HG03442 (cell line): ENCODE results near the gene SLC4A5.
A peak's percentile ranks its signal among the peaks of the same experiment; 100 is the strongest.

Source experiments
- ATAC-seq: cut with Tn5 transposase; IDR thresholded peaks from one replicate; pipeline ENCODE4 v1.9.1; 2021; ENCODE audit warnings: mild to moderate bottlenecking, moderate library complexity; ENCODE audit not compliant: unreplicated experiment

Gene SLC4A5, protein sequence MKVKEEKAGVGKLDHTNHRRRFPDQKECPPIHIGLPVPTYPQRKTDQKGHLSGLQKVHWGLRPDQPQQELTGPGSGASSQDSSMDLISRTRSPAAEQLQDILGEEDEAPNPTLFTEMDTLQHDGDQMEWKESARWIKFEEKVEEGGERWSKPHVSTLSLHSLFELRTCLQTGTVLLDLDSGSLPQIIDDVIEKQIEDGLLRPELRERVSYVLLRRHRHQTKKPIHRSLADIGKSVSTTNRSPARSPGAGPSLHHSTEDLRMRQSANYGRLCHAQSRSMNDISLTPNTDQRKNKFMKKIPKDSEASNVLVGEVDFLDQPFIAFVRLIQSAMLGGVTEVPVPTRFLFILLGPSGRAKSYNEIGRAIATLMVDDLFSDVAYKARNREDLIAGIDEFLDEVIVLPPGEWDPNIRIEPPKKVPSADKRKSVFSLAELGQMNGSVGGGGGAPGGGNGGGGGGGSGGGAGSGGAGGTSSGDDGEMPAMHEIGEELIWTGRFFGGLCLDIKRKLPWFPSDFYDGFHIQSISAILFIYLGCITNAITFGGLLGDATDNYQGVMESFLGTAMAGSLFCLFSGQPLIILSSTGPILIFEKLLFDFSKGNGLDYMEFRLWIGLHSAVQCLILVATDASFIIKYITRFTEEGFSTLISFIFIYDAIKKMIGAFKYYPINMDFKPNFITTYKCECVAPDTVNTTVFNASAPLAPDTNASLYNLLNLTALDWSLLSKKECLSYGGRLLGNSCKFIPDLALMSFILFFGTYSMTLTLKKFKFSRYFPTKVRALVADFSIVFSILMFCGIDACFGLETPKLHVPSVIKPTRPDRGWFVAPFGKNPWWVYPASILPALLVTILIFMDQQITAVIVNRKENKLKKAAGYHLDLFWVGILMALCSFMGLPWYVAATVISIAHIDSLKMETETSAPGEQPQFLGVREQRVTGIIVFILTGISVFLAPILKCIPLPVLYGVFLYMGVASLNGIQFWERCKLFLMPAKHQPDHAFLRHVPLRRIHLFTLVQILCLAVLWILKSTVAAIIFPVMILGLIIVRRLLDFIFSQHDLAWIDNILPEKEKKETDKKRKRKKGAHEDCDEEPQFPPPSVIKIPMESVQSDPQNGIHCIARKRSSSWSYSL

DNA sequence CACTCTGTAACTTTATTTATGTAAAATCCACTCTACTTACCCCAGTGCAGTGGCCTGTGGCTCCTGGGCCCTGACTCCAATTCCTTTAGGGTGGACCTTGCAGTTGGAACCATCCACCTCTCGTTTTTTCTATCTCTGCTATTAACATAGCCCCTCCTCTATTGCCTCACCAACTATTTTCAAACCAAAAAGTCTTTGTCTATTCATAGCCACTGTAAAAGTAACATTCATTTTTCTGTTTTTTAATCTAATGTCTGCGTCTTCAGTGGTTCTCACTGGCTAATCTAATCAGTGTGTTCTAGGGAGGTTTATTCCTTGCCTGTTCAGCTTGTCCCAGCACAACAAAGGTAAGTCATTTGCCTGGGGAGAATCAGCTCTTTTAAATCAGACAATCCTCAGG is at the start of gene SLC4A5:
SLC4A5 (minus strand) TSS at position 101 of the 400 bp plus-strand sequence. CDS start 28,393 bp downstream, outside the sequence.
- no peak for ATAC-seq

DNA sequence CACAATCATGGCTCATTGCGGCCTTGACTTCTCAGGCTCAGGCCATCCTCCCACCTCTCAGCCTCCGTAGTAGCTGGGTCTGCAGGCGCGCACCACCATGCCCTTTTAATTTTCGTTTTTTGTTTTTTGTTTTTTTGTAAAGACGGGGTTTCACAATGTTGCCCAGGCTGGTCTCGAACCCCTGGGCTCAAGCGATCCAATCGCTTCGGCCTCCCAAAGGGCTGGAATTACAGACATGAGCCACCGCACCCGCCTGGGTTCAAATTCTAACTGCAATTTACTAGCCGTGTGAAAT is 49.2 kb upstream of the SLC4A5 start:
- ATAC-seq = no peak

DNA sequence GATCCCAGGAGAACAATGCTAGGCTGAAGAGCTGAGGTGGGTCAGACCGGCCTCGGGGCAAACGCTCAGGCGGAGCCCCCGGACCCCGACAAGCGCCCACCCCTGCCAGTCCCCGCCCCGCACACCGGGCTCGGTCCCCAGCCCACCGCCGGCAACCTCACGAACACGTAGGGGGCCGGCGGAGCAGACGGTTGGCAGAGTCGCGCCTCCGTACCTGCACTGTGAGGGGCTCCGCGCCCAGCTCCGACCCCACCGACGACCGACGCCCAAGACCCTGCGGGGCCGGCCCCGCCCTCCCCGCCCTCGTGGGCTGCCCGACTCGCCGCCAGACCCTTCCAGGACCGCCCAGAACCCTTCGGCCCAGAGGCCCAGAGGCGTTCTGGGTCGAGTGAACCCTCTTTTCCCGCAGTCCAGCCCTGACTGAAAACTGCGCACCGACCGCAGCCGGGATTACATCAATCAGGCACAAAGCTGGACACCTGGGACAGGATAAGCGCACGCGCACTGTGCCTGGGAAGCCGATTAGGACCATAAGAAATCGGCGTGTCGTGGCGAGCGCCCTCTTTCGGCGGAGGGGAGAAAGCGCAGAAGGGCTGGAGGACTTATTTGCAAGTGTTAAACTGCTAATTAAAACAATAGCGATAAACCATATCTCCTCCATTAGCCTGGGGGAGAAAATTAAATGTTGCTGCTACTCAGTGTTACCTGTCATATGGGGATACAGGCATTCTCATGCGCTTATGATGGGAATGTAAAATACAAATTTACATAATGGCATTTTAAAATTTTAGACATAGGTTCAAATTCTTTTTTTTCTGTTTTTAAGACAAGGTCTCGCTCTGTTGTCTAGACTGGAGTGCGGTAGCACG is 48.6 kb upstream of the SLC4A5 start:
- ATAC-seq = peak; percentile 67

DNA sequence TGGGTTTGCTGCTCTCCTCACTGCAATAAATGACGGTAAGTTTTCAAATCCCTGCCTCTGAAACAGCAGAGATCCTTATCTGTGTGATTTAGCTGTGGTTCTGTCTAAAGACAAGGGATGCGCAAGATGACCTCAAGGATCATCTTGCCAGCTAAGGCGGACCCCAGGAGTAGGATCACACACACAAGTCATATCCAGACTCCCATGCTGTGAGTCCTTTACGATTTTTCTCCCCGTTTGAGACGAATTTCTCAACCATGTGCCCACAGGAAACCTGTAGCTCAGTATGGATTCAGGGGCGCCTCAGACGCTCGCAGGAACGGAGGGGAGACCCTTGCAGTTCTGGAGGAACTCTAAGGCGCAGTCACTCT is 48.0 kb upstream of the SLC4A5 start:
- peak; percentile 34 for ATAC-seq

DNA sequence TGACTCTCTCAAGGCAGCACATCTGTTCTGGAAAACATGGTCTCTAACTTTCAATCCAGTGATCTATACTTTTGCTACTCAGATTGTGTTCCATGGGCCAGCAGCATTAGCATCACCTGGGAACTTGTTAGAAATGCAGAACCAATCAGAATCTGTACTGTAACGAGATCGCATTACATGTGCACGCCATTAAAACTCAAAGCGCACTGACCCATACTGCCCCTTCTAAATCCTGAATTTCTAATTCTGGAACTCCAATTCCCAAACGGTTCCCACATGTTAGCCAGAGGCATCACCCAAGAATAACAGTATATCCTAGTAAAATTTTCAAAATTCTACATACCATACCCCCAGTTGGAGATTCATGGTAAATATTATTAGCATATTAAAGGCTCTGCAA is 47.4 kb upstream of the SLC4A5 start:
- no peak for ATAC-seq

DNA sequence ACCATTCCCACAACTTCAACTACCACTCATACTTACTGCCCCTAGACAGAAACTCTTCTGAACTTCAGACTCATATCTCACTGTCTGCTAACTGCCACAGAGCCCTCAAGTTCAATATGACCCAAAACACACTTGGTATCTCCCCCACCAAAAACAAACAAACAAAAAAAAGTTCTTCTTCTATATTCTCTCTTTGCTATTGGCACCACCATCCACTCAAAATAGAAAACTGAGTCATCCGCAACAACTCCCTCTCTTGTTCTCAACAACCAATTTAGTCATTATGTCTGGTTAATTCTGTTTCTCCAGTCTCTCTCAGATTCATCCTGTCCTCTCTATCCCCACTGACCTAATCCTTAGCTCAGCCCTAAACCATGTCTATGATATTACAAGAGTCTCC is 44.1 kb upstream of the SLC4A5 start:
- no peak for ATAC-seq

DNA sequence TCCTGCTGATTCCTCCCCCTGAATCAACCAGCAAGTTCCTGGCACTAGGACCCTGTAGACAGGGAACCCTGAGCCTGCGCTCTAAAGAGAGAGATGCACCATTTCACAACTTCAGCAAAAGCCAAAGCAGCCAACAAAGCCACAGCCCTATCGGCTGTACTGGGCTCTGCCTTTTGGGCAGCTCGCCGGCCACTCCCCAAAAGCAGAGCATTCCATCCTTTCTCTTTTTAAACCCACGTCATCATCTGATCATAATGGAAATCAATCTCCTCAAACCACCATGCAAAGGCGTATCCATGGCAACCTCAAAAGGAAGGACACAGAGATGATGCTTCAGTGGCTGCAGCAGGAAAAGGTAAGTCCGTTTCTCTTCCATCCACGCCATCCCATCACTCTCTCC is 42.2 kb upstream of the SLC4A5 start:
- no peak for ATAC-seq

DNA sequence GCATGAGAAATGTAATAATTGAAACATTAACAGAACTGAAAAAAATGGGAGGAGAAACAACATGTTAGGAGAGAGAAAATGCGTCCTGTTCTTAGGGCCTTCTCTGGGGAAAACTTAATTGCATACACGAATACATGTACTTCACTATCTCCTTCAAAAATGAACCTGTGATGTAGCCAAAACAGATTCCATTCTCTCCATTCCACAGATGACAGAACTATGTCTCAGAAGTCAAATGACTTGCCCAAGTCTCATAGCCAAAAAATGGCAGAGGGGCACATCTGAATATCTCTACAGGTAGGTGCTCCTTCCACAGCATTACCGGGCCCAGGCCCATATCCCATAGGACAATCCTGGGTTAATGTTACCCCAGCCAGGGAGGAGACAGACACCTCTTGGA is 40.8 kb upstream of the SLC4A5 start:
- ATAC-seq = no peak

DNA sequence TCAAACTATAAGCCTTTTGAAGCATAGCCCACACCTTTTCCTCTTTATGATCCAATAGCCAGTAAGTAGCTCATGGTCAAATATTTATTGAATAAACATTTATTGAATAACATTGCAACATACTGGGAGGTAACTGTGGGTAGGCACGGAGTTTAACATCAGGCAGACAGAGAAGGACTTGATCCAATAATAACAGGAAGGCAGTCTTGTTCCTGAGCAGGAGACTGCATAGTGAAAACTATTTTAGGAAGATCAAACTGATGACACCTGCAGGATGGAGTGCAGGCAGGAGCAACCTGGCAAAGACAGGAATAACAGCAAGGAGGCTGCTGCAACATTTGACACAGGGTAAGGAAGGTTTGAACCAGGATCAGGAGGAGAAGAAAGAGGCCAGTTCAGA is 40.0 kb upstream of the SLC4A5 start:
- ATAC-seq = no peak

DNA sequence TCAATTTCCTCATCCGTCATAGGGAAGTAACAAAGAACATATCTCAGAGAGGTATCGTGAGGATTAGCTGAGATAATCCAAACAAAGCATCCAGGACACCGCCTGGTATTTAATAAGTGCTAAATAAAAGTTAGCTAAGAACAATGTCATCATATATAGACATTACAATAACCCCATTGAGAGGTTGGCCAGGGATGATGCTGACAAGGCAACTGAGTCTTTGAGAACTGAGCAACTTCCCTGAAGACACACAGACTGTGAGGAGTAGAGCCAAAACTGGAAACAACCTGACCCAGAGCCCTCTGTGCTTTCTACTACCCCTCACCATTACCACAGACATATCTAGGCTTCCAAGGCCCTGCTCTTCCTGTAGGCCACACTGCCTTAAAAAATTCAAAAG is 38.5 kb upstream of the SLC4A5 start:
- ATAC-seq = no peak

DNA sequence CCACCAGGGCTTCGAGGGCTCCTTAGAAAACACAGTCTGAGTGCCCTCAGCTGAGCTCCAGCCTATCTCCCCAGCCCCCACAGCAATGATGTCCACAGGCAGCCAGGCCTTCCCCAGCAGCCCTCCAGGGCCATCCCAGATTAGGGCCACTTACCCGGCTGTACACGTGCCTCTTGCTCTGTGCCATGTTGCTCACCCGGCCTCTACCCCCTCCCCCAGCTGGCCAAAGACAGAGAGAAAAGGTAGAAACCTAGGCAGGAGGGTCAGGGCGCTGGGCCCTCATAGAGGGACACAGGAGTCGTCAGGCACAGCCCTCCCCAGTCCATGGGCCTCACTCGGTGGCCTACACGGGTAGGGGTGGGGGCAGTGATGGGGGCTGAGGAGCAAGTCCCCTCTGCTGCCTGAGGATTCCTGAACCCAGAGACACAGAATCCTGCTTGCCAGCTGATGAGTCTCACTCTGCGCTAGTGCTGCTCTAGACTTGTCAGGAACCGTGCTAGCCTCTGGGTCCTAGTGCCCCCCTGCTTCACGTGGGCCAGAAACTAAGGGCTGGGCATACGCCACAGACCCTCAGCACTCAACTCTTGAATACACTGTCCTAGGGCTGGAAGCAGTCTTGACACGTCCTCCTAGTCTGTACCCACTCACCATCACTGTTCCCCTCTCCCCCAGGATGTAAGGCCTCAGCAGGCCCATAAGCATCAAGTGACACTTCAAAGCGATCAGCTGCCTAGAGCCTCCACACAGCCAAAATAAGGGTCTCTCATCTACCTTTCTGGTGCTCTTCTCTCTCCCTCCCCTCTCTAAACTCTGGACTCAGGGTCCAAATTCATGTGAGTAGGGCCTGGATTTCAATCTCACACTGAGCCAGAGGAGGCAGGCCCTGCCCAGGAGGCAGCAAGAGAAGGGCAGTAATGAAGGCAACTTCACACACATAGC is 36.9 kb upstream of the SLC4A5 start, which contains the start of gene DCTN1:
DCTN1 (minus strand) TSS at position 461 of the 939 bp plus-strand sequence; CDS start at position 187, 274 bp downstream.
- no peak for ATAC-seq

DNA sequence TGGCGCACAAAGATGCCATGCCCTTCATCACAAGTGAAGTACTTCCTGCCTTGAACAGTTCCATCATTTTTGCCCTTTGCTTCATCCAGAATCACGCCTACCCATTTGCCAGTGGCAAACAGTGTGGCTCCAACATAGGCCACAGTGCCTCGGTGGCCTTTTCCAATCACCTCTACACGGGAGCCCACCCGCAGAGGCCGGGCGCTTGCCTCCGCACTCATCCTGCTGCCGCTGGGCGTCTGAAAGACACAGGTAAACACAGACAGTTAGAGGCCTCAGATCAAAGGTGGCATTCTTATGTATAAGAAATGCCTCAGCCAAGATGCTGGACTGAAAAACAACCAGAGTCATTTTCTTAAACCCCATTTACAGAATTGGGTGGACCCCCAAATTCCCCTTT is 34.8 kb upstream of the SLC4A5 start:
- ATAC-seq = no peak

DNA sequence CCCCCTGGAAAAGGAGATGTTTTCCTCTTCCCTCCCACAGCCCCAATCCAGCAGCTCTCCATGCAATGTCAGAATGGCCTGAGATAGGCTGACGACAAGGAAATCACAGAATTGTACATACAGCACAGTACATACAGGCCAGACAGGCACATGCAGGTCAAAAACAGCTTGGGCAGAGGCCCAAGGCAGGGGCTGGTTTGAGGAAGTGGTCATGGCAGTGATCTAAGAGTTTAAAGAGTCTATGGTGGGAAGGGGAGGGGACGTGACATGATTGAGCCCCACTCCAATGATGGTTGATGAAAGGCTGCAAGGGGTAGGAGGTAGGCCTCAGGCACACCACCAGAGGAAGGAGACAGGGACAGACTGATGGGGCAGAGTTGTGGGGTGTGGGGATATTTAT is 32.6 kb upstream of the SLC4A5 start:
- ATAC-seq = no peak

DNA sequence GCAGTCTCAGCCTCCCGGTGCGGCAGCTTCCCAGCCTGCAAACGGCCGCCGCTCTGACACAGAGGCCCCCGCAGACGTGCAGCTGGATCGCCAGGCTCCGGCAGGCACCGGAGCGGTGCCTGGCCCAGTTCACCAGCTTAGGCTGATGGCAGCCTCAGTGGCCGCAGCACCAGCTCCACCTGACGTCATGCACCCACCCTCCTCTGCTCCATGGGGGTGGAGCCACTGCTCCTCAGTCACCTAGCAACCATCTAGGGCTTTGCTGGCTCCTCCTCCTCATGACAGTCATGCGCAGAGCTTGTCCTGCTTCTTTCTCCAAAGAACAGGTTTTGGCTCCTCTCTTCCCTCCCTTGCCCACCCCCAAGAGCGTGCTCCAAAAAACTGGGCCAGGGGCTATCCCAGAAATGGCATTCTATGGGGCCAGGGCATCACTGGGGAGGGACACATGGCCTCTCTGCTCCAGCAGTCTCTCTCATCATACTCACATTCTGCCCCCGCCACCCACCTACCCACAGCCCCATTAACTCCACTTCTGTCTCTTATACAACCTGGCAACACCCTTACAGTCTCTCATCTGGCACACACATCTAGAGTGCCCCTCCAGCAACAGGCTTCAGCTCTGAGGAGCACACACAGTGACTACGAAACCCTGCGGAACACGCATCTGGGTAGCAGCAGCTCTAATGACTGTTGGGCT is 31.4 kb upstream of the SLC4A5 start:
- ATAC-seq = no peak

DNA sequence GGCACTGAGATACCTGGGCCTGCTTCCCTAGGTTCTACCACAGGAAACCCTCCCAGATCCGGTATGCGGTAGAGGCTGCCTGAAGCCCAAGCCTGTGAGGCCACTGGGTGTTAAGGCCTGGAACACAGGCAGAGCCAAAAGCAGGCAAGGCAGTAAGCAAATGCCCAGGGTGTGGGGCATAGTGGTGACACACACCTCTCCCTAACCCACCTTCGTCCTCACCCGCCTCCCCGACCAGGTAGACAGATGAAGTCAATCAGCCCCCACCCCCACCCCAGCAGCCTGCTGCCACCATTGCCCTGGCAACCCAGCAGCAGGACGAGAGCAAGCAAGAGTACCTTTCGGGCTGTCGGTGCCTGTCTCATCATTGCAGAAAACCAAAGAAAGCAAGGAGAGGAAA is 30.8 kb upstream of the SLC4A5 start:
- no peak for ATAC-seq

DNA sequence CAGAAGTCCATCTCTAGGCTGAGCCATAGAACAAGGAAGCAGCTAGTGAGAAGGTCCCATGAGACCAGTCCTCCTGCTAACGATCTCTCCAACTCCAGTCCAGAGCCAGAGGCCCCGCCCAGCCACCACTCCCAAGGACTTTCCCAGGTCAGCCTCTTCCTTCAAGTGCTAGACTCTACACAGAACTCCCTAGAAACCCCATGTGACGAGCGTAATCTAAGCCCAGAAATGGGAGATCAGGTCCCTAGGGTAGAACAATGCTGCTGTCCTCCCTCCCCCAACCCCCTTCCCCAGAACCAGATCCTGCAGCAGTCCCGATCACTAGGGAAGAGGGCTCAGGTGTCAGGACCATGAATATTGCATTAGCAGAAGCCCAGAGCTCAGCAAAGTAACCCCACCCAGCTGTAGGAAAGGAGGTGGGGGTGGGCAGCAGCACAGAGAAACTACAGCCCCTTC is 30.0 kb upstream of the SLC4A5 start:
- ATAC-seq = no peak

DNA sequence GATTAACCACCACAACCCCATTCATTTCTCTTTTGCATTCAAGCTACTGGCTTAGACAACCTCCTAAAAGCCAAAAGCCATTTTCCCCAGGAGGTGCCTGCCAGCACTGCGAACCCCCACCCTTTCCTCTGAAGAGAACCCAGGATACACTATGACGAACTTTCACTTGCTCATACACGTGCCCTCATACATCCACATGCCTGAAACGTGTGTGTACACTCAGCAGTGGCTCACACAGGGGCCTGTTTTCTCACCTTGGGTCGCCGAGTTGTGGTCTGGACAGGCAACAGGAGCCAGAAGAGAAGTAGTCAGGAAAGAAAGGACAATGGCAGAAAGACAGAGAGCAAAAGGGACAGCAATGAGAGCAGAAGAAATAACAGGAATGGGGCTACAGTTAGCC is 29.5 kb upstream of the SLC4A5 start:
- no peak for ATAC-seq

DNA sequence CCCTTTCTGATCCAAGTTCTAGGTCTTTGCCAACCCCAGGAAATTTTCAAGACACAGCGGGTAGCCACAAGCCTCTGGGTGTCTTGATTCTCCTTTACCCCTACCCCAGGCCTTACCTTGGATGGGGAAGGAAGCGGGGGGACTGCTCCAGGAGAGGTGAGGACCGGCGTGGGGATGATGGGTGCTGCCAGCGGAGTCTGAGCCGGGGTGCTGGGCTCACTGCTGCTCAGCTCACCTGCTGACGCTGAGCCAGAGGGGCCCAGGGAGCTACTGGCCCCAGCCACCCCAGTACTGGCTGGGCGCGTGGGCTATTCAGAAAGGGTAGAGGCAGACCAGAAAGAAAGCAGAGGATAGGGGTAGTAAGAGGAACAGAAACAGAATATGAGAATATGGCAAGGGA is 28.2 kb upstream of the SLC4A5 start:
- no peak for ATAC-seq

DNA sequence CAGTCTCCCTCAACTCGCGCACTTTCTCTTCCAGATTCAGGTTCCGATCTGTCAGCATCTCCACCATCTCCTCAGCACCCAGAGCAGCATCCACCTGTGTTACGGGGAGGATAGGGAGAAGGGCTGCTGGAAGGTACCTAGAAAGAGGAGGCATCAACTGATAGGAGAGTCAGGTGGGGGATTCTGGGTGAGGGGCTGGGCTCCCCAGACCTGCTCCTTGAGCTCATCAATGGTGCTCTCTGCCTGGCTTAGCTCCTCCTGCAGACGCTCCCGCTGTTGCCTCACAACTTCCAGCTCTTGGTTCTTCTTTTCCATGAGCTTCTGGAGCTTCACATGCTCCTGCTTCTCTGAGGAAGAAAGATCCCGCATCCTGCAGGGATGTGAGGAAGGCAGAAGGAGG is 26.8 kb upstream of the SLC4A5 start:
- ATAC-seq = no peak
